PC-3 (cell line): ENCODE results near the gene JADE2. TPM values are rescaled to one million over a fixed set of nuclear protein-coding genes. Genes with fewer than 3 reads are reported as not detected.

Source experiments
- ATAC-seq: fragments of 200-7000 bp; cut with Tn5 transposase; 2 replicates; pipeline ENCODE4 v1.9.1; 2020; ENCODE audit warnings: mild to moderate bottlenecking, moderate library complexity
- BruUV-seq: library from RNA; stranded (reverse); fragments of 400-500 nt; replicated peaks from 2 replicates; lab custom pipeline; 2021; lab: Mats Ljungman, UMichigan
- CTCF ChIA-PET: fragments of 300-600 bp; sonication (Branson Sonifier 250); formaldehyde crosslinking; loops from one replicate; lab custom pipeline; 2022; ENCODE audit warnings: antibody characterized with exemption; lab: Charles Lee
- POLR2A ChIA-PET: fragments of 300-600 bp; sonication (Branson Sonifier 250); formaldehyde crosslinking; loops from one replicate; lab custom pipeline; 2022; ENCODE audit warnings: antibody characterized with exemption; ENCODE audit not compliant: unreplicated experiment; lab: Charles Lee
- DNase-seq: peaks from one replicate; pipeline ENCODE4 v3.0.0-alpha.2; 2015
- H2AFZ ChIP-seq: fragments of 300-600 bp; sonication (generic); 2 replicates; pipeline ENCODE4 v1.6.0; 2016; ENCODE audit warnings: antibody characterized with exemption, low read length
- H3F3A ChIP-seq: fragments of 300-600 bp; sonication (generic); one replicate; pipeline ENCODE4 v1.6.0; 2017; ENCODE audit warnings: antibody characterized with exemption, low read length, control low read depth, mild to moderate bottlenecking; ENCODE audit not compliant: unreplicated experiment
- H3K27ac ChIP-seq: fragments of 300-600 bp; sonication (generic); 2 replicates; pipeline ENCODE4 v1.5.1; 2016; ENCODE audit warnings: mild to moderate bottlenecking, low read length
- H3K27me3 ChIP-seq: fragments of 300-600 bp; sonication (generic); 2 replicates; pipeline ENCODE4 v1.6.1; 2016; ENCODE audit warnings: low read length, mixed read lengths
- H3K36me3 ChIP-seq: fragments of 300-600 bp; sonication (generic); 2 replicates; pipeline ENCODE4 v1.6.1; 2016; ENCODE audit warnings: low read depth, mixed run types, low read length, mixed read lengths
- H3K4me1 ChIP-seq: fragments of 300-600 bp; sonication (generic); 2 replicates; pipeline ENCODE4 v1.5.1; 2016; ENCODE audit warnings: low read length; ENCODE audit not compliant: insufficient read depth
- H3K4me2 ChIP-seq: fragments of 300-600 bp; sonication (generic); 2 replicates; pipeline ENCODE4 v1.6.0; 2016; ENCODE audit warnings: low read length
- H3K4me3 ChIP-seq: fragments of 300-600 bp; sonication (generic); 2 replicates; pipeline ENCODE4 v1.5.1; 2016; ENCODE audit warnings: mild to moderate bottlenecking, low read length, mixed read lengths
- H3K79me2 ChIP-seq: fragments of 300-600 bp; sonication (generic); 2 replicates; pipeline ENCODE4 v1.6.1; 2017; ENCODE audit warnings: low read length, mixed read lengths
- H3K9ac ChIP-seq: fragments of 300-600 bp; sonication (generic); 2 replicates; pipeline ENCODE4 v1.6.0; 2016; ENCODE audit warnings: mild to moderate bottlenecking, low read length
- H3K9me2 ChIP-seq: fragments of 300-600 bp; sonication (generic); replicated peaks from 2 replicates; pipeline ENCODE4 v1.6.1; 2016; ENCODE audit warnings: mixed run types, low read length, mixed read lengths
- H3K9me3 ChIP-seq: fragments of 300-600 bp; sonication (generic); 2 replicates; pipeline ENCODE4 v1.6.1; 2016; ENCODE audit warnings: low read length, mixed read lengths
- H4K20me1 ChIP-seq: fragments of 300-600 bp; sonication (generic); 2 replicates; pipeline ENCODE4 v1.6.1; 2016; ENCODE audit warnings: low read length, mixed read lengths
- CTCF ChIP-seq: fragments of 300-600 bp; sonication (generic); conservative IDR thresholded peaks from 2 replicates; pipeline ENCODE4 v1.5.1; 2017; ENCODE audit warnings: antibody characterized with exemption, low read depth, mild to moderate bottlenecking, low read length
- EZH2 ChIP-seq: fragments of 300-600 bp; sonication (generic); IDR thresholded peaks from one replicate; pipeline ENCODE4 v1.6.1; 2017; ENCODE audit warnings: antibody characterized with exemption, mild to moderate bottlenecking, low read length; ENCODE audit not compliant: unreplicated experiment
- EZH2phosphoT487 ChIP-seq: fragments of 300-600 bp; sonication (generic); IDR thresholded peaks from 2 replicates; pipeline ENCODE4 v1.6.1; 2018; ENCODE audit warnings: mild to moderate bottlenecking, antibody characterized with exemption, low read length, borderline replicate concordance
- intact Hi-C: fragments of 100-400 bp; cut with micrococcal nuclease; formaldehyde crosslinking; loops from 2 replicates; pipeline ENCODE4 v1.9.0; 2023
- total RNA-seq: library from RNA; depleted of rRNA; stranded (reverse); fragments of >200 nt; gene quantifications from 2 replicates; pipeline ENCODE4 v1.2.3, GENCODE V29; 2014

Gene JADE2
- total RNA-seq, 1 experiment from 2014 or later: 33.2 TPM

GRCh38 chr5:134578578-134579283, 53.3 kb downstream of the JADE2 start:
- Histone ChIP-seq H3F3A (no peaks in the 10 kb centered on the region), H3K4me2 (no peak overlapping the region), H3K36me3 (peaks cover 12% of the 10 kb centered on the region; the same call in 1 of the 2 replicates), H3K9me3 (no peaks in the 10 kb centered on the region), H3K79me2 (no peaks in the 10 kb centered on the region), H2AFZ (no peak overlapping the region), H3K9ac (no peak overlapping the region), H3K4me1 (no peaks in the 10 kb centered on the region; the same call in 1 of the 2 replicates), H3K4me3 (no peak overlapping the region), H3K27ac (no peak overlapping the region), H4K20me1 (no peaks in the 10 kb centered on the region), H3K27me3 (no peaks in the 10 kb centered on the region), H3K9me2 (no peaks in the 10 kb centered on the region)
- ChIA-PET CTCF (no interaction called here), POLR2A (no interaction called here)
- no peak for DNase-seq
- intact Hi-C loops: no loop called here
- BruUV-seq: no TSS peak
- TF ChIP-seq CTCF: no peak
- no peak for TF ChIP-seq EZH2
- no peak for TF ChIP-seq EZH2phosphoT487
- no peak for ATAC-seq

- no peak overlapping the region for H3K4me2 ChIP-seq
- H3F3A ChIP-seq: no peaks in the 10 kb centered on the region
- no peak for ATAC-seq
- no peak for DNase-seq
- H3K27me3 ChIP-seq: no peaks in the 10 kb centered on the region
- H3K9ac ChIP-seq: no peak overlapping the region
- CTCF ChIA-PET: no interaction called here
- no peak overlapping the region for H3K4me3 ChIP-seq
- POLR2A ChIA-PET: no interaction called here
- intact Hi-C loops: no loop called here
- no peaks in the 10 kb centered on the region for H4K20me1 ChIP-seq
- no peaks in the 10 kb centered on the region for H3K9me2 ChIP-seq
- H3K36me3 ChIP-seq: peaks cover 6% of the 10 kb centered on the region; the same call in 1 of the 2 replicates
- no peak overlapping the region for H3K27ac ChIP-seq
- no peak for TF ChIP-seq EZH2phosphoT487
- TF ChIP-seq EZH2: no peak
- TF ChIP-seq CTCF: no peak
- H3K9me3 ChIP-seq: no peaks in the 10 kb centered on the region
- no peaks in the 10 kb centered on the region for H3K79me2 ChIP-seq
- no peaks in the 10 kb centered on the region; the same call in 1 of the 2 replicates for H3K4me1 ChIP-seq
- no TSS peak for BruUV-seq
- H2AFZ ChIP-seq: no peak overlapping the region
These were observed 53.9 kb downstream of the JADE2 start for GRCh38 chr5:134579284-134579771.

GRCh38 chr5:134580001-134580460, 54.6 kb downstream of the JADE2 start:
- POLR2A ChIA-PET: no interaction called here
- H3K9me2 ChIP-seq: no peaks in the 10 kb centered on the region
- H3K9me3 ChIP-seq: no peaks in the 10 kb centered on the region
- H3K4me1 ChIP-seq: no peaks in the 10 kb centered on the region; the same call in 1 of the 2 replicates
- intact Hi-C loops: no loop called here
- DNase-seq (no peak), ATAC-seq (no peak)
- no peaks in the 10 kb centered on the region for H3K79me2 ChIP-seq
- no peak overlapping the region for H3K4me2 ChIP-seq
- TF ChIP-seq CTCF (no peak), EZH2phosphoT487 (no peak), EZH2 (no peak)
- peaks cover 4% of the 10 kb centered on the region; the same call in 1 of the 2 replicates for H3K36me3 ChIP-seq
- H3K27ac ChIP-seq: no peak overlapping the region
- CTCF ChIA-PET: interaction anchor here (0.5 kb wide), 1 partner anchor 58 kb away, joined by 3 read pairs; no protein-coding TSS in a partner anchor
- no peak overlapping the region for H2AFZ ChIP-seq
- no peaks in the 10 kb centered on the region for H3K27me3 ChIP-seq
- BruUV-seq: no TSS peak
- no peaks in the 10 kb centered on the region for H3F3A ChIP-seq
- no peak overlapping the region for H3K4me3 ChIP-seq
- H3K9ac ChIP-seq: no peak overlapping the region
- no peaks in the 10 kb centered on the region for H4K20me1 ChIP-seq
